Measurements from ENCODE around the gene MEOX1.
"Not testable (repeated sequence)": the region's sequence is repeated elsewhere in the genome, so short reads cannot be mapped to it uniquely, and the experiment has no call there.

MEOX1 gene

DNA sequence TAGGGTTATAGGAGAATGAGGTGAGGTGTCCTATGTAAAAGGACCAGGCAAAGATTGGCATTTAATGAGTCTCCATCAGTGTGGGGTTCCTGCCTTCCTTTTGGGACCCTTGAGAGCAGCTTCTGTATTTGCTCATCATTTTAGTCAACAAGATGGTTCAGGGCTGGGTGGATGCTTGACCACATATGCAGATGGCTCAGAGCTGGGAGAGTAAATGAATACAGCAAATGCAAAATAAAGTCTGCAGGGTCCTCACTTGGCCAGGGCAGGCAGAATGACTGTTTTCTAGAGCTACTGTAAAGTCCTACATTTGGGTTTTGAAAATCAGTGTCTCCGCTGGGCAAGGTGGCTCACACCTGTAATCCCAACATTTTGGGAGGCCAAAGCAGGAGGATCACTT is 58.4 kb downstream of the MEOX1 start:
- Histone ChIP-seq H3K4me1 (ENCODE audit: control insufficient read depth in 1 of 2, insufficient read depth in 1 of 2, low read depth in 1 of 2, low read length in 1 of 2) (no peaks in the 10 kb centered on the region), H3K4me3 (ENCODE audit: low read depth in 1 of 2, low read length in 1 of 2) (no peak overlapping the region), H3K36me3 (no peaks in the 10 kb centered on the region), H3K27ac (no peak overlapping the region), H3K9me3 (no peaks in the 10 kb centered on the region), H3K27me3 (peaks cover 19% of the 10 kb centered on the region)
- TF ChIP-seq CTCF (IDR thresholded peaks at IDR 0.05): no peak

DNA sequence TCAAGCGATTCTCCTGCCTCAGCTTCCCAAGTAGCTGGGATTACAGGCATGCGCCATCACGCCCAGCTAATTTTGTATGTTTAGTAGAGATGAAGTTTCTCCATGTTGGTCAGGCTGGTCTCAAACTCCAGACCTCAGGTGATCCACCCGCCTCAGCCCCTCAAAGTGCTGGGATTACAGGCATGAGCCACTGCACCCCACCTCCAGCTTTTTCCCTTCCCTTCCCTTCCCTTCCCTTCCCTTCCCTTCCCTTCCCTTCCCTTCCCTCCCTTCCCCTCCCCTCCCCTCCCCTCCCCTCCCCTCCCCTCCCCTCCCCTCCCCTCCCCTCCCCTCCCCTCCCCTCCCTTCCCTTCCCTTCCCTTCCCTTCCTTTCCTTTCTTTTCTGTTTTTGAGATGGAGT is 59.2 kb downstream of the MEOX1 start:
- not testable (repeated sequence) for H3K4me1 ChIP-seq (ENCODE audit: control insufficient read depth in 1 of 2, insufficient read depth in 1 of 2, low read depth in 1 of 2, low read length in 1 of 2); H3K9me3 ChIP-seq; H3K27ac ChIP-seq; H3K36me3 ChIP-seq; H3K4me3 ChIP-seq (ENCODE audit: low read depth in 1 of 2, low read length in 1 of 2)
- peaks cover 19% of the 10 kb centered on the region for H3K27me3 ChIP-seq

- Histone ChIP-seq H3K27ac (no peak overlapping the region), H3K27me3 (peaks cover 19% of the 10 kb centered on the region), H3K9me3 (no peaks in the 10 kb centered on the region), H3K4me1 (ENCODE audit: control insufficient read depth in 1 of 2, insufficient read depth in 1 of 2, low read depth in 1 of 2, low read length in 1 of 2) (no peaks in the 10 kb centered on the region), H3K36me3 (no peaks in the 10 kb centered on the region), H3K4me3 (ENCODE audit: low read depth in 1 of 2, low read length in 1 of 2) (no peak overlapping the region)
- TF ChIP-seq CTCF (IDR thresholded peaks at IDR 0.05): no peak
Measured at GRCh38 chr17:43601280-43602039, 60.3 kb downstream of the MEOX1 start.

DNA sequence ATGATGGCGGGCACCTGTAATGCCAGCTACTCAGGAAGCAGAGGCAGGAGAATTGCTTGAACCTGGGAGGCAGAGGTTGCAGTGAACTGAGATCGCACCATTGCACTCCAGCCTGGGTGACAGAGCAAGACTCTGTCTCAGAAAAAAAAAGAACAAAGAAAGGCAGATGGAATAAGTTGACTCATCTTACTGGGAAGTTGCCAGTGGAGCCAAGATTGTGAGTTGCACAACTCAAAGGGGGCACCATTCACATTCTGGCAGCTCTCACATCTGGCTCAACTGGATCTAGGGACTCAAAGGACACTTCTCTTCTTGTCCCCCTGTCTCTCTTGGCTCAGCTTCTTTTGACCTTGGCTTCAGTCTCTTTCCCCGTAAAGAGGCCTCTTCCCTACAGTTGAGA is 61.9 kb downstream of the MEOX1 start:
- Histone ChIP-seq H3K27me3 (peaks cover 17% of the 10 kb centered on the region), H3K4me1 (ENCODE audit: control insufficient read depth in 1 of 2, insufficient read depth in 1 of 2, low read depth in 1 of 2, low read length in 1 of 2) (no peaks in the 10 kb centered on the region), H3K27ac (no peak overlapping the region), H3K4me3 (ENCODE audit: low read depth in 1 of 2, low read length in 1 of 2) (no peak overlapping the region), H3K9me3 (no peaks in the 10 kb centered on the region), H3K36me3 (no peaks in the 10 kb centered on the region)
- TF ChIP-seq CTCF (IDR thresholded peaks at IDR 0.05): no peak

DNA sequence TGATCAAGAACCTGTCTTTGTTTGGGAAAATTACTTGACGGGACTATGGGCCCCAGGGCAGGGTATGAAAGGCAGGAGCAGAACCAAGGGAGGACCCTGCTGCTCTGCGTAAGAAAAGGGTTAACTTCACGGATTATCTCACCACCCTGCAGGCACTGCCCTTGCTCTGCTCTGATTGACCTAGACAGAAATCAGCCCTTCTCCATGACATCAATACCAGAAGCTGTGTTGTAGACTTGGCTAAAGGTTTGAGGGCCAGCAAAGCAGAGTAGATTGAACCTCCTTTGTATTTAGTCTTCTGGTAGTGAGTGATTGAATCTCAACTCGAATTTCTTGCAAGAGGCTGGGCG is 62.7 kb downstream of the MEOX1 start:
- H3K36me3 ChIP-seq: no peaks in the 10 kb centered on the region
- H3K4me3 ChIP-seq (ENCODE audit: low read depth in 1 of 2, low read length in 1 of 2): no peak overlapping the region
- H3K9me3 ChIP-seq: no peaks in the 10 kb centered on the region
- no peak for TF ChIP-seq CTCF (IDR thresholded peaks at IDR 0.05)
- H3K27me3 ChIP-seq: peaks cover 9% of the 10 kb centered on the region
- H3K27ac ChIP-seq: no peak overlapping the region
- no peaks in the 10 kb centered on the region for H3K4me1 ChIP-seq (ENCODE audit: control insufficient read depth in 1 of 2, insufficient read depth in 1 of 2, low read depth in 1 of 2, low read length in 1 of 2)

DNA sequence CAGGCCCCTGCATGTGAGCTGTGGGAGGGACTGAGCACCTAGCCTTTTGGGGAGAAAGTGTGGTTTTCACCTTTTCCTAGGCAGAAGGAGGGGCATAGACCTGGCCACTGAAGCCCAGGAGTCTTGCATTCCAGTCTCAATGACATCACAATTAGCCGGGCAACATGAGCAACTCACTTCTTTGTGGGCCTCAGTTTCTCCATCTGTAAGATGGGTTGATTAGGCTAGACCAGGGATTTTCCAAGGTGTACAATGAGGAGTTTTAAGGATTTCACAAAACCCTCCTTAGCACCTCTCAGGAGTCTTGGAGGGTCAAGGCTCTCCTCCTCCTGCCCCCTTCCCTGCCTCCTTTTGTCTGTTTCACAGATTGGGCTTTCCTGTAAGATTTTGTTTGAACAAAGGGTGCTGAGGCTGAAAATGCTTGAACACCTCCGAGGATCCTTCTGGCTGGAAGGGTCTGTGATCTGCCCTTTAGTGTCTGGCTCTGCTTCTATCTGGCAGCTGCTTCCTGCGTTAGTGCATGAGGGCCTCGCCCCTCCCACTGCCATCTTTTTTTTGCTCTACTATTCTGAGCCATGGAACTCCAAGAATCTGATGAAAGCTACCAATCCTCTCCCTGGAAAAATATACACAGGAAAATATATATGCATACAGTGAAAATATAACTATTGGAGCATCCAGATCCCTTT is 63.2 kb downstream of the MEOX1 start:
- H3K36me3 ChIP-seq: no peaks in the 10 kb centered on the region
- no peak overlapping the region for H3K27ac ChIP-seq
- H3K9me3 ChIP-seq: no peaks in the 10 kb centered on the region
- TF ChIP-seq CTCF (IDR thresholded peaks at IDR 0.05): no peak
- H3K4me1 ChIP-seq (ENCODE audit: control insufficient read depth in 1 of 2, insufficient read depth in 1 of 2, low read depth in 1 of 2, low read length in 1 of 2): no peaks in the 10 kb centered on the region
- no peak overlapping the region for H3K4me3 ChIP-seq (ENCODE audit: low read depth in 1 of 2, low read length in 1 of 2)
- peaks cover 7% of the 10 kb centered on the region for H3K27me3 ChIP-seq

All from neutrophil (primary cell).